GM19238 (cell line): ENCODE results near the gene EHBP1.
"Not testable (repeated sequence)": the region's sequence is repeated elsewhere in the genome, so short reads cannot be mapped to it uniquely, and the experiment has no call there.

Source experiments
- DNase-seq: peaks from one replicate; pipeline ENCODE4 v3.0.0; 2011; ENCODE audit warnings: low spot score; ENCODE audit not compliant: insufficient read length

EHBP1 gene

GRCh38 chr2:63012541-63012940 is 307.0 kb downstream of the EHBP1 start:
- no peak for DNase-seq

GRCh38 chr2:63013438-63013837 is 307.9 kb downstream of the EHBP1 start:
- no peak for DNase-seq

GRCh38 chr2:63015389-63015788 is 309.9 kb downstream of the EHBP1 start:
- DNase-seq = no peak

GRCh38 chr2:63018439-63018838 is 312.9 kb downstream of the EHBP1 start:
- no peak for DNase-seq

DNA sequence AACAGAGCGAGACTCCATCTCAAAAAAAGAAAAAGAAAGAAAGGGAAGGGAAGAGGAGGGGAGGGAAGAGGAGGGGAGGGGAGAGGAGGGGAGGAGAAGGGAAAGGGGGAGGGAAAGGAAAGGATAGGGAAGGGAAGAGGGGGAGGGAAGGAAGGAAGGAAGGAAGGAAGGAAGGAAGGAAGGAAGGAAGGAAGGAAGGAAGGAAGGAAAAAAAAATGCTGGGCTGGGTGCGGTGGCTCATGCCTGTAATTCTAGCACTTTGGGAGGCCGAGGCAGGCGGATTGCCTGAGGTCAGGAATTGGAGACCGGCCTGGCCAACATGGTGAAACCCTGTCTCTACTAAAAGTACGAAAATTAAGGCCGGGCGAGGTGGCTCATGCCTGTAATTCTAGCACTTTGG is 314.2 kb downstream of the EHBP1 start:
- not testable (repeated sequence) for DNase-seq

- DNase-seq = no peak
These were observed 317.9 kb downstream of the EHBP1 start for GRCh38 chr2:63023444-63023843.

- DNase-seq = no peak
These were observed 321.7 kb downstream of the EHBP1 start for GRCh38 chr2:63027220-63027619.

GRCh38 chr2:63029058-63029457 is 323.5 kb downstream of the EHBP1 start:
- DNase-seq = no peak

DNA sequence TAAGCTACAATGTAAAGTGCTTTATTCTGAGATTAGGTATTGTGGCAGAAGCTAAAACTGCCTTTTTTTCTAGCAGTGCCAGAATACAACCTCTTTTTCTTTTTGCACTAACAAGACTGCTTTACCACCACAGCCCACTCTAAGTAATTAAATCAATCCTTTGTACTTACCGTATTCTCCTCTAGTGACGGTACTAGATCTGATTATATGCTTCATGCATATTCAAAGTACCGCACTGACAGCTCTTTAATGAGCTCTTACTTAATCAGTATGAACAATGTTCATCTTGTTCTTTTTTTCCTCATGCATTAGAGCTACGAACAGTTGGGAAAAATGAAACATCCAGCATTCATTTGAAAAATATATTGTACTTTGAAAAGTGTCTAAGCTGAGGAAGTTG is 329.0 kb downstream of the EHBP1 start:
- no peak for DNase-seq

- DNase-seq = no peak
These were observed 329.7 kb downstream of the EHBP1 start for GRCh38 chr2:63035169-63035568.

DNA sequence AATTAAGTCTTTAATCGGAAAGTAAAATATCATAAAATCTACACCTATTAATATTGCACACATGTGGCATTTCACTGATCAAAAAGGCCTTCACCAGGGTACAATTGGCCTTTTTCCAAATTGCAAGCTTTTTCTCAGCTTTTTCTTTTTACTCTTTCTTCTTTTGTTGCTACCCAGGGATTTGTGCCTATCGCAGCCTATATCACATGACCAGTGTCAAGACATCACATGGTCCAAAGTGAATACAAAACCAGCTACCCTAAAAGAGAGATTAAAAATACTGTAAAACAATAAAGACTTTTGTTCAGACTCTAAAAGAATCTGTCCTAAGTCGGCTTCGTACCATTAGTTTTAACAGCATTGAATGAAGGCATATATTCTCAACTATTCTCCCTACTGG is 330.1 kb downstream of the EHBP1 start:
- DNase-seq = no peak

DNA sequence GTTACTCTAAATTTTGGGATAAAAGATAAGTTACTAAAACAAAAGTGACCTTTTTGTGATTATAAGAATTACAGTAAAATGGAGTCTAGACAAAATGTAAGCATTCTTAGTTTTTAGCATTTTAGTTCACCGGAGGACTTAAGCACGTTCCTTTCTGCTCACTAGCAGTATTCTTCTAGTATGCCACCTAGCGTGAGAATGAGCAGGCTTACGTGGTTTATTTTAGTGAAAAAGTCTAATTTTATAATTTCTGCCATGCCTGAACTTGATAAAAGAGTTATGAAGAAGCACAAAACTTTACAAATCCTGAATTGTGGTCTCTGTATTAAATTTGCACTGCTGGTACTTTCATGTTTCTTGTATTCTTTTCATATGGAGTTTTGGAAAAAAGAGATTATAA is 332.5 kb downstream of the EHBP1 start:
- DNase-seq = no peak

DNA sequence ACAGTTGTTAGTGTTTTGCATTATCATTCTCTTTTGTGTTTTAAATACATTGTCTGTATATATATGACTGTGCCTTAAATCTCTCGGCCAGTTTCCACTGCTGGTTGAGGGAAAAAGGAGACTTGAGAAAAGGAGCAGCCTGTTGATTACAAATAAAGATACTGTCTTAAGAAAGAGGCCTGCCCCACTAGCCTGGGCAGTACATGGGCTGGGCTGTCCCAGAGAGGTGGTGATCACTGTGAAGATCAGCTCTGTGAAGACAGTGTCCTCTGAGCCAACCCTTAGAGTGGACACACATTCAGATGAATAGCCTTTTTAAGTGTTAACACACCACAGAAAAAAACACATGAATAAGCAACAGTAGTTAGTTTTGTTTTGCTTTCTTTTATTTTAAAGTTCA is 335.1 kb downstream of the EHBP1 start:
- DNase-seq = no peak

DNA sequence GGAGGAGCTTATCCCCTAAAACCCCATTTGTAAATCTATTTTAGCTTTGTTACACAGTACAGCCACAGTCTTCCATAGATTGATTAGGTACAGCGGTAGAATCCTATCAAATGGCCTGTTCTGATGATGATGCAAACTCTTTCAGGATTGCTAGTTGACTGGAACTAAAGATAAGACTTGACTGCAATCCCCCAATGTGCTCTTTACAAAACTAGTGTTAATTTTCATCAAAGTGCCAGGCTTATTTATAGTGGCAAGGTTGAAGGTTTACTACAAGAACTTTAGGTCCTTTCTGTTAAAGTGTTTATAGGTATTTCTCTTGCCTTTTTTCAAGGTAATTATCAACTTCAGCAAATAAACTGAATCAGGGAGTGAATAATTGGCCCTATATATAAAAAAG is 336.1 kb downstream of the EHBP1 start:
- no peak for DNase-seq

GRCh38 chr2:63044362-63045327 is 339.1 kb downstream of the EHBP1 start:
- DNase-seq = no peak

- DNase-seq = no peak
These were observed 341.0 kb downstream of the EHBP1 start for GRCh38 chr2:63046552-63046951.

DNA sequence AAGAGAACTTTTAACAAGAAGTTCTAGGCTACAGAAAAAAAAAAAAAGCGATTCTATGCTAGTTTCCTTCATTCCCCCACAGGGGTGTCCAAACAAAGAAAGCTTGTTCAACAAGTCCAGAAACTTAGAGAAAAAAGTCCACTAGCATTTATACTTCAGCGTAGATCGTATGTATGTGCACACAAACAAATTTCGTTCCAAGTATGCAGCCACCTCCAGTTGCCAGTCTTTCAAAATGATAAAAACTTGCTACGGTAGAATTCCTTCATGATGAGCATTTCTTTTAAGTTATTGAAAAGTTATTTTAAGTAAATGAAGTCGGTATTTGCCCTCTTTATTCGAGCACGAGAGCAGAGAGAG is 341.4 kb downstream of the EHBP1 start:
- DNase-seq = no peak

DNA sequence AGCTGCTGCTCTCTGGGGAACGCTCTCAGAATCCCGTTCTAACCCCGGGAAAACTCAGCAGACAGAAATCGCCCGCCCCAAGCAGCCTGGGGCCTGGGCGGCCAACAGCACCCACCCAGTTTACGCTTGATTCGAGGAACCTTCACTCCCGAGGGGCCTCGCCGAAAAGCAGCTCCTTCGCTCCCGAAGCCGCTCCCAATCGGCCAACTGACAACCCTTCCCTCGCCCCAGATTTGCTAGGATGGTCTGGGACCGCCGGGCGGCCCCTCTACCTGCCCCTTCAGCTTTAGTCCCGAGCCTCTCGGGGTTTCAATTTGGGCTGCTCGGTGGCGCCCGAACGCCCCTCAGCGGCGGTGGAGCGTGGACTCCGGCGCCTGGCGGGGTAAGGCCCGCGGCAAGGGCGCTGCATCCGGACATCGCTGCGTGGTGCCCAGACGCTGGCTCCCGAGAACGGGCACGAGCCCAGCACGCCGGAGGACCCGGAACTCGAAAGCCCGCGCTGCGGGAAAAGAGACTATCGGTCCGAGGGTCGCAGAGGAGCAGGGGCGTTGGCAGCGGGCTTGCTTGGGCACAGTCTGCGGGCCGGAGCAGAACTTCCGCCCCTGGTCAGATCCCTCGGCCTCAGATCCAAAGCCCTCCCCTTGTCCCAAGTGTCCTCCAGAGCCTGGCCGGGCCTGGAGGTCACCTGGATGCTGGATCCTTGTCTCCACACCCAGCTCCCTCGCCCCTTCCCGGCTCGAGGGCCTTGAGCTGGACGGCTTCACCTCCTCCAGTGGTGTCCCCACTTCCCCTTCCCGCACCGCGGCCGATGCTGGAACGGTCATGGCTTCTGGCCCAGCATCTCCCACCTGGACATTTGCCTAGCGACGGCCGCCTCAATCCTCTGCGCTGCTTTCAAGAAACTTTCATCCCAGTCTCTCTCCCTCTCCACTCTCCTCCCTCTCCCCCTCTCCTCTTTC is 342.1 kb downstream of the EHBP1 start:
- DNase-seq = no peak

DNA sequence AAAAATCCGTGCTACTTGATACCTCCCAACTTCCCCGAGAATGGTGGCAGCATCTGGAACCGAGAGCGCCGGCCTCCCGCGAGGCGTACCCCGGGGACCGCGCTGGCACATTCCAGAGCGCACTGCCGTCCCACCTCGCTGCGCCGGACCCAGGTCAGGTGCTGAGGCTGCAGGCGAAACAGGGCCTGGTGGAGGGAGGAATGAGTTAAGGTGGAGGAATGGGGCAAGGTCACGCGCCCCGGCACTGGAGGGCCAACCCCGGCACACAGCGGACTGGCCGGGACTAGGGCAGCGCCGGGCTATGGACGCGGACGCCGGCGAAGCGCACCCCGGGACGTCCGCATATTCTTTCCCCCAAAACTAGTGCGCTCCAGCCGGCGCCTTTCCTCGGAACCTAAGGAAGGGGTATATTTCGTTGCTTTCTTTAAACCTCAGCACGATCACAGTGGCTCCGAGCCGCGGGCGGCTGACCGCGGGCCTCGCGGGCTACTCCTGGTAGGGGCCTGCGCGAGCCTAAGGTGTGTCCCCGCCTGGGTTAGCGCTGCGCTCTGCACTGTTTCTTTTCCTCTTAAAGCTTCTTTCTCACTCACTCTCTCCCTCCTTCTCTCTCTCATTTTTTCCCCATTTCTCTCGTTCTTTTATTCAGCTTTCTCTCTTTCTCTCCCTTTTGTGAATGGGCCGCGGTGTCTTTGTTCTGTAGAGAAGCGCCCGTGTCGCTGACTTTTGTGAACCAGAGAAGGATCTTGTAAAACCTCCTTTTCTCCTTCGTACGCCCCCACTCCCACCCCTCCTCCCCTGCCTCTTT is 343.1 kb downstream of the EHBP1 start:
- no peak for DNase-seq

- no peak for DNase-seq
These were observed 343.9 kb downstream of the EHBP1 start for GRCh38 chr2:63049211-63049969.

GRCh38 chr2:63049970-63050333 is 344.4 kb downstream of the EHBP1 start:
- no peak for DNase-seq
